HG03457 (cell line): ENCODE data around the gene KBTBD12.

Source experiments
- ATAC-seq: cut with Tn5 transposase; IDR thresholded peaks from one replicate; pipeline ENCODE4 v1.9.1; 2021; ENCODE audit warnings: moderate number of reproducible peaks; ENCODE audit not compliant: unreplicated experiment

The KBTBD12 gene

GRCh38 chr3:128009952-128010846 lies 95.2 kb downstream of the KBTBD12 start:
- no peak for ATAC-seq

- no peak for ATAC-seq
Measured at GRCh38 chr3:128011140-128011539, 96.1 kb downstream of the KBTBD12 start.

DNA sequence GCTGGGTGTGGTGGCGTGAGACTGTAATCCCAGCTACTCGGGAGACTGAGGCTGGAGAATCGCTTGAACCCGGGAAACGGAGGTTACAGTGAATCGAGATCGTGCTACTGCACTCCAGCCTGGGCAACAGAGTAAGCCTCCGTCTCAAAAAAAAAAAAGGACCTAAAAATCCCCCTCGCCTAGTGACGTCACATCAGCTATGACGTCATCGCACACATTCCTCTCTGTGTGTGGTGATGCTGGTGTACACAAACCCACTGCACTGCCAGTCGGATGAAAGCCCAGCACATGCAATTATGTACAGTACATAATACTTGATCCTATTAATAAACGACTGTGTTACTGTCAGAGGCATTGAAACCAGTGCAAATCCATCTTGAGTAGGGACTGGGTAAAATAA lies 97.0 kb downstream of the KBTBD12 start:
- ATAC-seq = no peak

DNA sequence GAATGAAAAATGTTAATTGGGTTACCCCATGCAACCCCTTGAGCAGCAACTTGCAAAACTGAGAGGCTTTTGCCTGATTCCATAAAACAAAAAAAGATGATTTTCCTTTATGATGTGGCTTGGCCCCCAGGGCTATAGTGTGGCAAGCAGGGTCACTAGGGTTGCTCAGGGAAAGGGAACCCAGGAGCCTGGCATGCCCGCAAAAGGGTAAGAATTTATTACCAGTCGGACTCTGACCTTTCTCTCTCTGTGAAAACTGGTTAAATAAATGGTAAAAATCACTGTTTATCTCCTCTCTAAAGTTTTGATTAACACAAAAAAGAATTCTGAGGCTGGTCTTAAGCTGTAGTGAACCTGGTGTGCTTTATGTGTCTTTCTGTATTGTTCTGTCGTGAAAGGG lies 99.5 kb downstream of the KBTBD12 start:
- no peak for ATAC-seq

DNA sequence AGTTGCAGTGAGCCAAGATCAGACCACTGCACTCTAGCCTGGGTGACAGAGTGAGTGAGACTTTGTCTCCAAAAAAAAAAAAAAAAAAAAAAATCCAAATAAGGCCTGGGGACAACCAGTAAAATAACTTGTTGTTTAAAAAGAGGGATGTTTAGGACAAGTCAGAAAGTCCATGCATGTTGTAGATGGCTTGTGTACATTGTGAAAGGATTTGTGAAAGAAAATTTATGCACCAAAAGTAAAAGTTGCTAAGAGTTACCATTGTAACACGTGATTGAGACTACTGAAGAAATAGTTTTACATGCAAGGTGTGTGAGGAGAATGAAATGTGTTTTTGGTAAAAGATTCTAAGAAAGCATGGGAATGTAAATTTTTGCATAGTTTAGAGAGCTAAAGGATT lies 101.5 kb downstream of the KBTBD12 start:
- ATAC-seq = no peak

DNA sequence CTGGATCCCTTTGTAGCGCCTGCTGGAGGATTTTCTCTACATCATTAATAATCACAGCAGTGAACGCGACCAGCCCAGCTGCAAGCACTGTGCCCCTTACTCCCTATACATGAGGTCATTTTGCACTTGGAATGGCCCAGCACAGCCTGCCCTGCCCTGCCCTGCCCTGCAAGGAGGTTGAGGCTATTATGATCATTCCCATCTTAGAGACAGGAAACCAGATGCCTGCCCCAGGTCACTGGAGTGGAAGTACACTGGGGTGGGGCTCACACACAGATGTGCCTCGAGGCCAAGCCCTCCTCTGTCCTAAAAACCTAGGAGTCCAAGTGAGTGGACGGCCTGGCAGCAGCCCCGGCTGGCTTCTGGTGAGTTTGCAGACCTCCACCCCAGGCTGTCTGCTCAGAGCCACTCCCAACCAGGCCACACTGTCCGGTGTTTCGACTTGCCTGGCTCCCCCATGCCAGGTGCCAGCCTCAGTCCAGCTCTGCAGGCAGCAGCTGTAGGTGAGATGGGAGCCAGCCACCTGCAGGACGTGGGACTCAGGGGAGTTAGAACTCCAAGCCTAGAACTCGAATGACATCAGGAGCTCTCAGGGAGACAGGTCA lies 106.8 kb downstream of the KBTBD12 start:
- ATAC-seq = no peak

DNA sequence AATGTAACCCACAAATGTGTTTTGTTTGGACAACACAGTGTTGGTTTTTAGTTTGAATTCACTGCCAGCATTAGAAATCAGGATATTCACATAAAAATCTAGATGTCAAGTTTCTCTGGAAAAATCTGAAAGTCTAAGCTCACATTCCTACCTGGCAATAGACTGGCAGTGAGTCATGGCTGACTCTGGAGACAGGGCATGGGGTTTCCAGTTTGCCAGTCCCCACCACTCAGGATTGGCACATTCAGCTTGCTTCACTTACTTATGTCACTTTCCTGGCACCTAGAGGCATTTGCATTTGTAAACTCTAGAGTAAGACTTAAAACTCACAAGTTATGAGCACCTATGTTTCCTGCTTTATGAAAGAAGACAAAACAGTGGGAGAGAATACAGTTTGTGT lies 118.1 kb downstream of the KBTBD12 start:
- no peak for ATAC-seq

GRCh38 chr3:128036119-128036518 lies 121.1 kb downstream of the KBTBD12 start:
- no peak for ATAC-seq
